Esophagus squamous epithelium (tissue), 5 donors: ENCODE results near the gene EXOSC3. TPM values are rescaled to one million over a fixed set of nuclear protein-coding genes. Genes with fewer than 3 reads are reported as not detected.
"Not testable (repeated sequence)": the region's sequence is repeated elsewhere in the genome, so short reads cannot be mapped to it uniquely, and the experiment has no call there.

Source experiments
- DNase-seq: peaks from one replicate; lab custom pipeline; 2025; lab: John Stamatoyannopoulos, UW
- H3K27ac ChIP-seq, 4 donors: fragments of 200-600 bp; sonication (generic); one replicate each; pipeline ENCODE4 v1.5.1; 2016 to 2019; ENCODE audit warnings: mild to moderate bottlenecking in 1 of 4
- H3K27me3 ChIP-seq, 4 donors: fragments of 200-600 bp; sonication (generic); 1 replicate in 3 of 4; 2 replicates in 1 of 4; pipeline versions ENCODE4 v1.5.1 to v1.6.0; 2017 to 2021; ENCODE audit warnings: antibody characterized with exemption in 1 of 4
- H3K36me3 ChIP-seq, 3 donors: fragments of 200-600 bp; sonication (generic); one replicate each; pipeline ENCODE4 v1.5.1; 2016 to 2019
- H3K4me1 ChIP-seq, 3 donors: fragments of 200-600 bp; sonication (generic); one replicate each; pipeline ENCODE4 v1.5.1; 2017 to 2019
- H3K4me3 ChIP-seq, 4 donors: fragments of 200-600 bp; sonication (generic); 1 replicate in 3 of 4; 2 replicates in 1 of 4; pipeline ENCODE4 v1.5.1; 2016 to 2019; ENCODE audit warnings: mild to moderate bottlenecking in 2 of 4, moderate library complexity in 1 of 4
- H3K9me3 ChIP-seq, 3 donors: fragments of 200-600 bp; sonication (generic); one replicate each; pipeline ENCODE4 v1.5.1; 2016 to 2019
- POLR2A ChIP-seq, 4 donors: fragments of 450-650 bp; IDR thresholded peaks; one replicate each; pipeline ENCODE4 v1.6.1; 2017; ENCODE audit warnings: antibody characterized with exemption in 4 of 4, mild to moderate bottlenecking in 4 of 4, moderate library complexity in 3 of 4
- WGBS, 2 donors: methylation state at CpG; one replicate each; pipeline ENCODE4 v1.1.5; 2018; 5-methylcytosine and 5-hydroxymethylcytosine counted together
- intact Hi-C: fragments of 100-400 bp; cut with DNase I; formaldehyde crosslinking; loops from one replicate; pipeline ENCODE4 v1.15.0; 2022
- total RNA-seq, 4 donors: library from RNA; depleted of rRNA; stranded (reverse); fragments of >200 nt; gene quantifications; one replicate each; pipeline ENCODE4 v1.1.0, GENCODE V29; 2016
- TF ChIP-seq, protein P1 (sequence below), 6 experiments: fragments of 450-650 bp in 4 of 6; fragments of 200-600 bp in 2 of 6; sonication (generic) in 2 of 6; IDR thresholded peaks; one replicate each; pipeline ENCODE4 v1.5.1; 2016 to 2019; ENCODE audit warnings: antibody characterized with exemption in 6 of 6, mild to moderate bottlenecking in 4 of 6, moderate library complexity in 4 of 6
- donor health status: DM: yes; HTN: yes; CAD: no.

EXOSC3 gene
- total RNA-seq, 4 donors from 2014 or later: 26.1 to 51.8 (median 36.6) TPM

DNA sequence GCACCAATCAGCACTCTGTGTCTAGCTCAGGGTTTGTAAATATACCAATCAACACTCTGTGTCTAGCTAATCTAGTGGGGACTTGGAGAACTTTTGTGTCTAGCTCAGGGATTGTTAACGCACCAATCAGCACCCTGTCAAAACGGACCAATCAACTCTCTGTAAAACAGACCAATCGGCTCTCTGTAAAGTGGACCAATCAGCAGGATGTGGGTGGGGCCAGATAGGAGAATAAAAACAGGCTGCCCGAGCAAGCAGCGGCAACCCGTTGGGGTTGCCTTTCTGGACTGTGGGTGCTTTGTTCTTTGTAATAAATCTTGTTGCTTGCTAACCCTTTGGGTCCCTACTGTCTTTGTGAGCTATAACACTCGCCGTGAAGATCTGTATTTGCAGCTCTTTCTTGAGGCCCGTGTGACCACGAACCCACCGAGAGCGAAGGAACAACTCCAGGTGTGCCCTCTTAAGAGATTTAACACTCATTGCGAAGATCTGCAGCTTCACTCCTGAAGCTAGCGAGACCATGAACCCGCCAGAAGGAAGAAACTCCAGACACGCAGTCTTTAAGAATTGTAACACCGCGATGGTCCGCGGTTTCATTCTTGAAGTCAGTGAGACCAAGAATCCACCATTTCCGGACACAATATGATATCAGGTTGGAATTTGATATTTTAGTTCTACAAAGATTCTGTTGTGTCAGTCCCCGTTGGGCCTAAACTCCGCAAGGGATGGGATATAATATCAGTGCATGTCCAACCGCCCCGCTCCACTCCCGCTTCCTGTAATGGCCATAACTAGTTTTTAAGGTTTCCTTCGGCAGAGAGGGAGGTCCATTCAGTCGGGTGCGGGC is 32.0 kb downstream of the EXOSC3 start:
- TF ChIP-seq POLR2A (IDR thresholded peaks at IDR 0.05): no peak
- TF ChIP-seq, protein P1, sequence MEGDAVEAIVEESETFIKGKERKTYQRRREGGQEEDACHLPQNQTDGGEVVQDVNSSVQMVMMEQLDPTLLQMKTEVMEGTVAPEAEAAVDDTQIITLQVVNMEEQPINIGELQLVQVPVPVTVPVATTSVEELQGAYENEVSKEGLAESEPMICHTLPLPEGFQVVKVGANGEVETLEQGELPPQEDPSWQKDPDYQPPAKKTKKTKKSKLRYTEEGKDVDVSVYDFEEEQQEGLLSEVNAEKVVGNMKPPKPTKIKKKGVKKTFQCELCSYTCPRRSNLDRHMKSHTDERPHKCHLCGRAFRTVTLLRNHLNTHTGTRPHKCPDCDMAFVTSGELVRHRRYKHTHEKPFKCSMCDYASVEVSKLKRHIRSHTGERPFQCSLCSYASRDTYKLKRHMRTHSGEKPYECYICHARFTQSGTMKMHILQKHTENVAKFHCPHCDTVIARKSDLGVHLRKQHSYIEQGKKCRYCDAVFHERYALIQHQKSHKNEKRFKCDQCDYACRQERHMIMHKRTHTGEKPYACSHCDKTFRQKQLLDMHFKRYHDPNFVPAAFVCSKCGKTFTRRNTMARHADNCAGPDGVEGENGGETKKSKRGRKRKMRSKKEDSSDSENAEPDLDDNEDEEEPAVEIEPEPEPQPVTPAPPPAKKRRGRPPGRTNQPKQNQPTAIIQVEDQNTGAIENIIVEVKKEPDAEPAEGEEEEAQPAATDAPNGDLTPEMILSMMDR (IDR thresholded peaks at IDR 0.05): no peak
- 88% methylated on average over 27 to 28 of the region's 29 CpGs for WGBS, 2 donors
- intact Hi-C loops: no loop called here
- Histone ChIP-seq H3K9me3 (no peaks in the 10 kb centered on the region), H3K36me3 (peaks cover 0 to 2% (median 0%) of the 10 kb centered on the region in 3 donors), H3K27ac (peak overlapping the region; percentile 87 to 94 (median 91)), H3K4me1 (peaks cover 4 to 22% (median 6%) of the 10 kb centered on the region in 3 donors), H3K27me3 (no peaks in the 10 kb centered on the region), H3K4me3 (peak overlapping the region; percentile 62 to 88 (median 84))
- DNase-seq: no peak

DNA sequence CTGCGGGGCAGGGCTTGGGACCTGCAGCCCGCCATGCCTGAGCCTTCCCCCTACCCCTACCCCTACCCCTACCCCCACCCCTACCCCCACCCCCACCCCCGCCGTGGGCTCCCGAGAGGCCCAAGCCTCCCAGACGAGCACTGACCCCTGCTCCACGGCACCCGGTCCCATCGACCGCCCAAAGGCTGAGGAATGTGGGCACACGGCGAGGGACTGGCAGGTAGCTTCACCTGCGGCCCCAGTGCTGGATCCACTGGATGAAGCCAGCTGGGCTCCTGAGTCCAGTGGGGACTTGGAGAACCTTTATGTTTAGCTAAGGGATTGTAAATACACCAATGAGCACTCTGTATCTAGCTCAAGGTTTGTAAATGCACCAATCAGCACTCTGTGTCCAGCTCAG is 32.8 kb downstream of the EXOSC3 start:
- intact Hi-C loops: not testable (repeated sequence)

DNA sequence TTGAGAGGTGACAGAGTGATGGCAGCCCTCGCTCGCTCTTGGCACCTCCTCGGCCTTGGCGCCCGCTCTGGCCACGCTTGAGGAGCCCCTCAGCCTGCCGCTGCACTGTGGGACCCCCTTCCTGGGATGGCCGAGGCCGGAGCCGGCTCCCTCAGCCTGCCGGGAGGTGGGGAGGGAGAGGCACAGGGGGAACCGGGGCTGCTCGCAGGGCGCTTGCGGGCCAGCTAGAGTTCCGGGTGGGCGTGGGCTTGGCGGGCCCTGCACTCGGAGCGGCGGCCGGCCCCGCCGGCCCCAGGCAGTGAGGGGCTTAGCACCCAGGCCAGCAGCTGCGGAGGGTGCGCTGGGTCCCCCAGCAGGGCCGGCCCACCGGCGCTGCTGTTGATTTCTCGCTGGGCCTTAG is 33.2 kb downstream of the EXOSC3 start:
- H3K4me3 ChIP-seq, H3K27ac ChIP-seq, H3K36me3 ChIP-seq, H3K27me3 ChIP-seq, DNase-seq, intact Hi-C loops, H3K9me3 ChIP-seq: not testable (repeated sequence)
- peaks cover 4 to 22% (median 6%) of the 10 kb centered on the region in 3 donors for H3K4me1 ChIP-seq
- 89 to 93% methylated on average over 6 to 18 of the region's 30 CpGs for WGBS, 2 donors

More for the DNA sequence above, 32.8 kb downstream of the EXOSC3 start:
- H3K36me3 ChIP-seq, H3K9me3 ChIP-seq, DNase-seq, H3K27me3 ChIP-seq, H3K27ac ChIP-seq, H3K4me3 ChIP-seq: not testable (repeated sequence)
- 100% methylated on average over 4 of the region's 13 CpGs; no CpG with 5 or more reads in 1 of the 2 donors for WGBS, 2 donors
- peaks cover 4 to 22% (median 6%) of the 10 kb centered on the region in 3 donors for H3K4me1 ChIP-seq

DNA sequence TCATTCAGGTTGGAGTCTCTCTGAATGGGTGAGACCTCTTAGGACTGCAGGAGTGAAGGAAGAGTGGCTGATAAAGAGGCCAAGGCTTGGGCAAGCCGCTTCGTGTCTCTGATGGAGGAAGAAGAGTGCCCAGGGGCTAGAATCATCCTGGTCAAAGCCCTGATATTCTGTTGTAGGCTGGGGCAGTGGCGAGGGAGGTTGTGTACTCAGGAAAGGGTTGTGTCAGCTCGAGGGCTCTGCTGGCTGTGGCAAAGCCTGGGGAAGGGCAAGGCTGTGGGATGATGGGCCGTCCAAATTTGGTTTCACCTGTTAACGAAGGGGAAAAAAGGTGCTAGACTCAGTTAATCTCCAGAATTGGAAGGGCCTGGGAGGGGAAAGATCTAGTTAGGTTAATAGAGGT is 33.7 kb downstream of the EXOSC3 start:
- Histone ChIP-seq H3K4me3 (no peak overlapping the region), H3K4me1 (peaks cover 4 to 22% (median 6%) of the 10 kb centered on the region in 3 donors), H3K36me3 (no peaks in the 10 kb centered on the region), H3K27ac (no peak overlapping the region), H3K9me3 (no peaks in the 10 kb centered on the region), H3K27me3 (no peaks in the 10 kb centered on the region)
- intact Hi-C loops: no loop called here
- no peak for TF ChIP-seq POLR2A (IDR thresholded peaks at IDR 0.05)
- TF ChIP-seq, protein P1 (IDR thresholded peaks at IDR 0.05): no peak
- DNase-seq: no peak
- 54 to 68% methylated on average over 6 of the region's 6 CpGs for WGBS, 2 donors

DNA sequence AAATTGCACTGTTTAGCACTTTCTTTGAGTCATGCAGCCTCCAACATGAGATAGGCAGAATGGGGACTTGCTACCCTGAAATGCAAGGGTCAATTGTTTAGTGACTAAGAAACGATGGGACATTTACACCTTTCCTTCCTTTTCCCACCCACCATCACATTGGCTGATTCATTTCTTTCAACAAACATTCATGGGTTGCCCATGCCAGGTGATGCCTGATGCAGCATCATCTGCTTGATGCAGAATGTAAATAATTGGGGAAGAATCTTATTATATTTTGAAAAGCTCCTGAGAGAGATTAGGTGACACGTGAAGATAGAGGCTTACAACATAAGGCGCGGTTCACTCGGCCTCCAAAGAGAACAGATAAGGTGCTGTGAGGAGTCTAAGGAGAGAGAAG is 35.7 kb downstream of the EXOSC3 start:
- no peak for DNase-seq
- 56 to 59% methylated on average over 5 of the region's 5 CpGs for WGBS, 2 donors

More for the DNA sequence above, 35.7 kb downstream of the EXOSC3 start:
- Histone ChIP-seq H3K27ac (no peak overlapping the region), H3K9me3 (no peaks in the 10 kb centered on the region), H3K27me3 (no peaks in the 10 kb centered on the region), H3K4me1 (peaks cover 2 to 10% (median 4%) of the 10 kb centered on the region in 3 donors), H3K4me3 (no peak overlapping the region), H3K36me3 (no peaks in the 10 kb centered on the region)
- TF ChIP-seq POLR2A (IDR thresholded peaks at IDR 0.05): no peak
- TF ChIP-seq, protein P1 (IDR thresholded peaks at IDR 0.05): no peak
- intact Hi-C loops: no loop called here
